Fibroblast of the aortic adventitia (primary cell): ENCODE results near the gene GRIP2. TPM values are rescaled to one million over a fixed set of nuclear protein-coding genes. Genes with fewer than 3 reads are reported as not detected.

Experiments
- DNase-seq: peaks from one replicate; pipeline ENCODE4 v3.0.0-alpha.2; 2010; ENCODE audit warnings: low read depth
- H3K4me3 ChIP-seq: 2 replicates; pipeline ENCODE4 v1.5.1; 2011; ENCODE audit warnings: low read depth, mild to moderate bottlenecking, control low read depth, low read length, moderate library complexity
- total RNA-seq: library from RNA; depleted of rRNA; stranded (reverse); fragments of >200 nt; gene quantifications from 2 replicates; pipeline ENCODE4 v1.2.3, GENCODE V29; 2012; ENCODE audit warnings: low replicate concordance
- TF ChIP-seq, protein P1 (sequence below): IDR thresholded peaks from 2 replicates; pipeline ENCODE4 v1.5.1; 2011; ENCODE audit warnings: mild to moderate bottlenecking, low read length, control low read depth, inconsistent platforms; ENCODE audit not compliant: insufficient read depth

Gene GRIP2
- total RNA-seq, 1 donor = 0.90 TPM

GRCh38 chr3:14487821-14488220, 52.3 kb downstream of the GRIP2 start:
- TF ChIP-seq, protein P1, sequence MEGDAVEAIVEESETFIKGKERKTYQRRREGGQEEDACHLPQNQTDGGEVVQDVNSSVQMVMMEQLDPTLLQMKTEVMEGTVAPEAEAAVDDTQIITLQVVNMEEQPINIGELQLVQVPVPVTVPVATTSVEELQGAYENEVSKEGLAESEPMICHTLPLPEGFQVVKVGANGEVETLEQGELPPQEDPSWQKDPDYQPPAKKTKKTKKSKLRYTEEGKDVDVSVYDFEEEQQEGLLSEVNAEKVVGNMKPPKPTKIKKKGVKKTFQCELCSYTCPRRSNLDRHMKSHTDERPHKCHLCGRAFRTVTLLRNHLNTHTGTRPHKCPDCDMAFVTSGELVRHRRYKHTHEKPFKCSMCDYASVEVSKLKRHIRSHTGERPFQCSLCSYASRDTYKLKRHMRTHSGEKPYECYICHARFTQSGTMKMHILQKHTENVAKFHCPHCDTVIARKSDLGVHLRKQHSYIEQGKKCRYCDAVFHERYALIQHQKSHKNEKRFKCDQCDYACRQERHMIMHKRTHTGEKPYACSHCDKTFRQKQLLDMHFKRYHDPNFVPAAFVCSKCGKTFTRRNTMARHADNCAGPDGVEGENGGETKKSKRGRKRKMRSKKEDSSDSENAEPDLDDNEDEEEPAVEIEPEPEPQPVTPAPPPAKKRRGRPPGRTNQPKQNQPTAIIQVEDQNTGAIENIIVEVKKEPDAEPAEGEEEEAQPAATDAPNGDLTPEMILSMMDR = no peak
- no peak overlapping the region for H3K4me3 ChIP-seq
- DNase-seq = no peak

GRCh38 chr3:14487086-14487485, 53.1 kb downstream of the GRIP2 start:
- TF ChIP-seq, protein P1 = no peak
- no peak overlapping the region for H3K4me3 ChIP-seq
- no peak for DNase-seq

DNA sequence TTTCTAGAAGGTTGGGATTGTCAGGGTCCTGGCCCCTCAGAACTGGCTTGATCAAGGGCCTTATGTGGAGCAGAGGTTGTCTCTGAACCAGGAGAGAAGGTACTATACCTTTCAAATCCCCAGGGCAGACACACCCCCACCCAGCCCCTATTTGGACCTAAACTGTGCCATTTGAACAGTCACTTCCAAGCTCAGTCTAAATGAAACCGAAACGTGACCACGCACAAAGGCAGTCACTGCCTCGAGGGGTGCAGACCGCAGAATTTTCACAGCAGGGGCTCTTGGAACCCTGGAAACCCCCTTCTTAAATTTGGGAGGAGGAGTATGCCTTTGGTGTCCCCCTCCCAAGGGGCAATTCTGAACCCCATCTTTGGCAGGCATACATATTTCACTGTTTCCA, 53.7 kb downstream of the GRIP2 start:
- TF ChIP-seq, protein P1 = no peak
- no peak overlapping the region for H3K4me3 ChIP-seq
- DNase-seq = no peak

GRCh38 chr3:14485981-14486380, 54.2 kb downstream of the GRIP2 start:
- no peak for DNase-seq
- TF ChIP-seq, protein P1 = no peak
- H3K4me3 ChIP-seq = no peak overlapping the region

DNA sequence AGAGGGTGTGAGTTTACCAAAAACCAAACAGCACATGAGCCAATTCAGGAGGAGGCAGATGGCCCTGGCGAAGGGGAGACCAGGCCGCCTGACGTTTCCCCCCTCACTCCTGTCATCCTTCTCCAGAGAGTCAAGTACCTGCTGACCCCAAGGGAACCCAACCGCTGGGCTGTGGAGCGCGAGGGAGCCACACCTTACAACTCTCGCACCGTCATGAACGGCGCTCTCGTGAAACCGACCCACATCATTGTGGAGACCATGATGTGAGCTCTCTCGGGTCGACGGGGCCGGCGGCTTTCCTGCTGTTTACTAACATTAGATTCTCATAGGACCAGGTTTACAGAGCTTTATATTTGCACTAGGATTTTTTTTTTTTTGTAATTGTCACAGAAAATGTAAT, 55.4 kb downstream of the GRIP2 start:
- TF ChIP-seq, protein P1 = no peak
- no peak overlapping the region for H3K4me3 ChIP-seq
- DNase-seq = no peak

DNA sequence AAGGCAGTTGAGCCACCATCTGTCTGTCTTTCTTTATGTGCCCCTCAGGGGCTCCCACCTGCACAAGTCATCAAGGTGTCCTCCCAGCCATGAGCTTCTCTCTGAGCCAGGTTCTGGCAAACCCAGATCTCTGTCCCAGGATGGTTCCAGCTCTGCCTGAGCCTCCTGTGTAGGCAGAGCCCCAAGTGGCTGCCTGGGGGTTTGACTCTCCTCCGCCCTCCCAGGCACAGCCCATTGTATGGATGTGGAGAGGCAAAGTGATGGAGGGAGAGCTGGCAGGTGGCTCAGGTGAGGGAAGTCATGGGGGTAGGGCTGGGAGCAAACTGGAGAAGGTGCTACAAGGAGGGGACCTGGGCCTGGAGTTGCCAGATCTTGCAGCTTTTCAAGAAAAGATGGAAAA, 56.9 kb downstream of the GRIP2 start:
- H3K4me3 ChIP-seq = no peak overlapping the region
- no peak for DNase-seq
- TF ChIP-seq, protein P1 = no peak

- peak; percentile 52 for DNase-seq
- no peak overlapping the region for H3K4me3 ChIP-seq
Observed at GRCh38 chr3:14482271-14482721, 57.8 kb downstream of the GRIP2 start.

More at GRCh38 chr3:14482271-14482721, 57.8 kb downstream of the GRIP2 start:
- TF ChIP-seq, protein P1 = no peak
